HG02840 (cell line): ENCODE data around the gene KLHL25.
A peak's percentile ranks its signal among the peaks of the same experiment; 100 is the strongest.
"Not testable (repeated sequence)": the region's sequence is repeated elsewhere in the genome, so short reads cannot be mapped to it uniquely, and the experiment has no call there.

Experiments
- ATAC-seq: cut with Tn5 transposase; IDR thresholded peaks from one replicate; pipeline ENCODE4 v1.9.1; 2021; ENCODE audit warnings: mild to moderate bottlenecking, moderate library complexity, moderate number of reproducible peaks; ENCODE audit not compliant: unreplicated experiment, low FRiP score

The KLHL25 gene

GRCh38 chr15:85794598-85795336, at the start of gene KLHL25:
Gene KLHL25, minus strand, starts transcription at chr15:85794925. Its CDS starts 25,115 bp downstream, at chr15:85769810.
- ATAC-seq: peak; percentile 97

- no peak for ATAC-seq
These were observed 46.1 kb upstream of the KLHL25 start for GRCh38 chr15:85840802-85841152.

GRCh38 chr15:85840079-85840801, 45.5 kb upstream of the KLHL25 start:
- peak; percentile 89 for ATAC-seq

GRCh38 chr15:85839643-85840042, 44.9 kb upstream of the KLHL25 start:
- ATAC-seq: no peak

GRCh38 chr15:85838655-85839054, 43.9 kb upstream of the KLHL25 start:
- no peak for ATAC-seq

GRCh38 chr15:85837881-85838280, 43.2 kb upstream of the KLHL25 start:
- ATAC-seq: no peak

GRCh38 chr15:85837011-85837433, 42.3 kb upstream of the KLHL25 start:
- no peak for ATAC-seq

- no peak for ATAC-seq
These were observed 39.9 kb upstream of the KLHL25 start for GRCh38 chr15:85834651-85835050.

- ATAC-seq: no peak
These were observed 37.7 kb upstream of the KLHL25 start for GRCh38 chr15:85832394-85832793.

GRCh38 chr15:85831415-85832113, 36.8 kb upstream of the KLHL25 start:
- no peak for ATAC-seq

GRCh38 chr15:85829754-85830153, 35.0 kb upstream of the KLHL25 start:
- ATAC-seq: not testable (repeated sequence)

GRCh38 chr15:85828874-85829273, 34.1 kb upstream of the KLHL25 start:
- ATAC-seq: no peak

GRCh38 chr15:85828126-85828525, 33.4 kb upstream of the KLHL25 start:
- ATAC-seq: no peak

- no peak for ATAC-seq
These were observed 32.2 kb upstream of the KLHL25 start for GRCh38 chr15:85826756-85827515.

- ATAC-seq: no peak
These were observed 31.0 kb upstream of the KLHL25 start for GRCh38 chr15:85825719-85826118.

- ATAC-seq: no peak
These were observed 30.4 kb upstream of the KLHL25 start for GRCh38 chr15:85825118-85825517.

GRCh38 chr15:85821545-85821944, 26.8 kb upstream of the KLHL25 start:
- ATAC-seq: no peak

GRCh38 chr15:85819938-85820337, 25.2 kb upstream of the KLHL25 start:
- ATAC-seq: no peak

GRCh38 chr15:85813234-85813633, 18.5 kb upstream of the KLHL25 start:
- ATAC-seq: no peak

- no peak for ATAC-seq
These were observed 15.3 kb upstream of the KLHL25 start for GRCh38 chr15:85810075-85810474.

- ATAC-seq: no peak
These were observed 10.7 kb upstream of the KLHL25 start for GRCh38 chr15:85805420-85805819.
